Prostate gland (tissue), 2 donors: ENCODE data around the gene CD47.

Experiments
- POLR2A ChIP-seq: fragments of 450-650 bp; IDR thresholded peaks from one replicate; pipeline ENCODE4 v1.6.1; 2016; ENCODE audit warnings: antibody characterized with exemption, mild to moderate bottlenecking
- TF ChIP-seq, protein P1 (sequence below), 4 experiments: fragments of 200-600 bp in 2 of 4; fragments of 450-650 bp in 2 of 4; sonication (generic) in 2 of 4; IDR thresholded peaks; 1 replicate in 3 of 4; 2 replicates in 1 of 4; pipeline ENCODE4 v1.5.1; 2016 to 2019; ENCODE audit warnings: antibody characterized with exemption in 4 of 4, mild to moderate bottlenecking in 2 of 4, moderate library complexity in 2 of 4

DNA sequence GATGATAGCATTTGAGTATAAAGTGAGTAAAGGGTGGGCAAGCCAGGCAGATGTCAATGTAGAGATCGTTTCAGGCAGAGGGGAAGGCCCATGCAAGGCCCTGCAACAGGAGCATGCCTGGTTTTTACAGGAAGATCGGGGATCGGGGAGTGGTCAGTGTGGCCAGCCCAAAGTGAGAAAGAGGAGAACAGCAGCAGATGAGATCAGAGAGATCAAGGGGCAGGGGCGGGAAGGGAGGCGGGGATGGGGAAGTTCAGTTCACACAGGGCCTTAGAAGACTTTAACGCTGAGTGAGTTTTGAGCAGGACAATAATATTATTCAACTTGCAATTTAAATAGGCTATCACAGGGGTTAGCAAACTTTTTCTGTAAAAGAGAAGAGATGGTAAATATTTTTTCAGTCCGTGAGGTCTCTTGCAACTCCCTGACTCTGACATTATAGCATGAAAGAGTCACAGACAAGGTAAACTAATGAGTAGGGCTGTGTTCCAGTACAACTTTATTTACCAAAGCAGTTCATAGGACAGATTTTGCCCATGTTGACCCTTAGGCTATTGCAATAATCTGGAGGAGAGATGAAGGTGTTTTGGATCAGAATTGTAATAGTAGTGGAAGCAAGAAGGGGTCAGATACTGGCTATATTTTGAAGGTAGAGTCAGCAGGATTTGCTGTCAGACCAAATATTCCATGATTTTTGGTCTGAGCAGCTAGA is 12.4 kb upstream of the CD47 start:
- TF ChIP-seq, protein P1, sequence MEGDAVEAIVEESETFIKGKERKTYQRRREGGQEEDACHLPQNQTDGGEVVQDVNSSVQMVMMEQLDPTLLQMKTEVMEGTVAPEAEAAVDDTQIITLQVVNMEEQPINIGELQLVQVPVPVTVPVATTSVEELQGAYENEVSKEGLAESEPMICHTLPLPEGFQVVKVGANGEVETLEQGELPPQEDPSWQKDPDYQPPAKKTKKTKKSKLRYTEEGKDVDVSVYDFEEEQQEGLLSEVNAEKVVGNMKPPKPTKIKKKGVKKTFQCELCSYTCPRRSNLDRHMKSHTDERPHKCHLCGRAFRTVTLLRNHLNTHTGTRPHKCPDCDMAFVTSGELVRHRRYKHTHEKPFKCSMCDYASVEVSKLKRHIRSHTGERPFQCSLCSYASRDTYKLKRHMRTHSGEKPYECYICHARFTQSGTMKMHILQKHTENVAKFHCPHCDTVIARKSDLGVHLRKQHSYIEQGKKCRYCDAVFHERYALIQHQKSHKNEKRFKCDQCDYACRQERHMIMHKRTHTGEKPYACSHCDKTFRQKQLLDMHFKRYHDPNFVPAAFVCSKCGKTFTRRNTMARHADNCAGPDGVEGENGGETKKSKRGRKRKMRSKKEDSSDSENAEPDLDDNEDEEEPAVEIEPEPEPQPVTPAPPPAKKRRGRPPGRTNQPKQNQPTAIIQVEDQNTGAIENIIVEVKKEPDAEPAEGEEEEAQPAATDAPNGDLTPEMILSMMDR (IDR thresholded peaks at IDR 0.05), result no peak
- no peak for TF ChIP-seq POLR2A
